Endothelial cell of umbilical vein (primary cell): Measurements from ENCODE around the gene PUS7L. TPM values are rescaled to one million over a fixed set of nuclear protein-coding genes. Genes with fewer than 3 reads are reported as not detected.

Source experiments
- BruUV-seq: library from RNA; stranded (reverse); fragments of 400-500 nt; replicated peaks from 2 replicates; lab custom pipeline; 2021; lab: Mats Ljungman, UMichigan
- CTCF ChIA-PET: fragments of 300-600, 350-600 bp; sonication (Branson Sonifier 250); formaldehyde crosslinking; loops from one replicate; lab custom pipeline; 2021; ENCODE audit warnings: antibody characterized with exemption, inconsistent platforms; lab: Charles Lee
- POLR2A ChIA-PET: fragments of 300-600, 350-600 bp; sonication (Branson Sonifier 250); formaldehyde crosslinking; loops from one replicate; lab custom pipeline; 2021; ENCODE audit warnings: antibody characterized with exemption, inconsistent platforms; lab: Charles Lee
- DNase-seq: peaks from one replicate; pipeline ENCODE4 v3.0.0-alpha.2; 2011; ENCODE audit warnings: low read depth, low spot score
- FAIRE-seq: peaks from 2 replicates; lab custom pipeline; 2011; peaks lifted over from hg19 to GRCh38; lab: Jason Lieb, UNC
- H2AFZ ChIP-seq: 2 replicates; pipeline ENCODE4 v1.6.0; 2012; ENCODE audit warnings: low read depth, low read length, control low read depth, inconsistent platforms
- H3K27ac ChIP-seq: 2 replicates; pipeline ENCODE4 v1.5.1; 2011; ENCODE audit warnings: low read depth, mild to moderate bottlenecking, control low read depth, low read length, moderate library complexity; ENCODE audit not compliant: insufficient read depth
- H3K27me3 ChIP-seq, 2 experiments: 2 replicates each; pipeline versions ENCODE4 v1.6.0 to v1.6.1; 2011; ENCODE audit warnings: low read length in 2 of 2, mixed read lengths in 1 of 2; ENCODE audit not compliant: control insufficient read depth in 2 of 2, insufficient read depth in 2 of 2
- H3K36me3 ChIP-seq, 2 experiments: 2 replicates in 1 of 2; 3 replicates in 1 of 2; pipeline ENCODE4 v1.5.1; 2011; ENCODE audit warnings: low read length in 2 of 2, mild to moderate bottlenecking in 1 of 2, moderate library complexity in 1 of 2; ENCODE audit not compliant: control insufficient read depth in 2 of 2, insufficient read depth in 2 of 2; ENCODE audit errors: extremely low read depth in 1 of 2
- H3K4me1 ChIP-seq: 3 replicates; pipeline ENCODE4 v1.5.1; 2011; ENCODE audit warnings: mild to moderate bottlenecking, low read length; ENCODE audit not compliant: control insufficient read depth, insufficient read depth; ENCODE audit errors: extremely low read depth
- H3K4me2 ChIP-seq: 2 replicates; pipeline ENCODE4 v1.6.1; 2011; ENCODE audit warnings: low read length, control low read depth, mixed read lengths; ENCODE audit not compliant: insufficient read depth
- H3K4me3 ChIP-seq, 3 experiments: fragments of 200-600 bp in 1 of 3; sonication (generic), shearing (Covaris generic) in 1 of 3; replicated peaks in 1 of 3; 2 replicates each; pipeline ENCODE4 v1.5.1; 2011 to 2016; ENCODE audit warnings: control low read depth in 3 of 3, low read length in 3 of 3, mild to moderate bottlenecking in 2 of 3, inconsistent platforms in 1 of 3, low read depth in 1 of 3, moderate library complexity in 1 of 3; ENCODE audit not compliant: insufficient read depth in 1 of 3
- H3K79me2 ChIP-seq: 2 replicates; pipeline ENCODE4 v1.6.0; 2012; ENCODE audit warnings: low read length, inconsistent platforms; ENCODE audit not compliant: control insufficient read depth, insufficient read depth
- H3K9ac ChIP-seq: replicated peaks from 2 replicates; pipeline ENCODE3; 2011; ENCODE audit warnings: low read length, control low read depth; ENCODE audit not compliant: insufficient read depth; ENCODE audit errors: extremely low read depth
- H3K9me1 ChIP-seq: replicated peaks from 3 replicates; pipeline ENCODE4 v1.6.0; 2011; ENCODE audit warnings: mild to moderate bottlenecking, low read length; ENCODE audit not compliant: control insufficient read depth, insufficient read depth; ENCODE audit errors: extremely low read depth
- H3K9me3 ChIP-seq: replicated peaks from 2 replicates; pipeline ENCODE4 v1.5.1; 2012; ENCODE audit warnings: low read length, inconsistent platforms; ENCODE audit not compliant: control insufficient read depth, insufficient read depth
- H4K20me1 ChIP-seq: replicated peaks from 2 replicates; pipeline ENCODE3; 2011; ENCODE audit warnings: mild to moderate bottlenecking, low read length; ENCODE audit not compliant: control insufficient read depth, insufficient read depth; ENCODE audit errors: extremely low read depth
- EZH2 ChIP-seq: IDR thresholded peaks from 2 replicates; pipeline ENCODE4 v1.6.1; 2012; ENCODE audit warnings: borderline replicate concordance, low read depth, mild to moderate bottlenecking, moderate library complexity, low read length, inconsistent platforms; ENCODE audit not compliant: severe bottlenecking
- FOS ChIP-seq: IDR thresholded peaks from 2 replicates; pipeline ENCODE4 v1.6.1; 2011; ENCODE audit warnings: mild to moderate bottlenecking, low read length, moderate library complexity, borderline replicate concordance; ENCODE audit not compliant: insufficient read depth
- GATA2 ChIP-seq: IDR thresholded peaks from 2 replicates; pipeline ENCODE4 v1.7.0; 2011; ENCODE audit warnings: low read depth, mild to moderate bottlenecking, moderate library complexity, mixed read lengths, low read length; ENCODE audit not compliant: insufficient read length, insufficient read depth
- JUN ChIP-seq: IDR thresholded peaks from 2 replicates; pipeline ENCODE4 v1.6.1; 2011; ENCODE audit warnings: borderline replicate concordance, low read depth; ENCODE audit not compliant: insufficient read length, insufficient read depth
- MYC ChIP-seq: IDR thresholded peaks from one replicate; pipeline ENCODE4 v1.6.1; 2011; ENCODE audit warnings: mild to moderate bottlenecking, low read depth, low read length
- POLR2A ChIP-seq: IDR thresholded peaks from 2 replicates; pipeline ENCODE4 v1.6.1; 2012; ENCODE audit warnings: low read depth, mild to moderate bottlenecking, control low read depth, low read length
- POLR2AphosphoS5 ChIP-seq: IDR thresholded peaks from 2 replicates; pipeline ENCODE4 v1.6.1; 2012; ENCODE audit warnings: low read depth, mild to moderate bottlenecking, control low read depth, low read length, moderate library complexity; ENCODE audit not compliant: insufficient read depth
- dilution Hi-C: fragments of 300-500 bp; cut with MboI; formaldehyde crosslinking; loops from one replicate; pipeline ENCODE4 v1.15.0; 2019; ENCODE audit warnings: low sequenced_read_pairs; ENCODE audit not compliant: extremely low pct_ligation_motif_present
- intact Hi-C: fragments of 100-400 bp; cut with micrococcal nuclease; formaldehyde crosslinking; loops from one replicate; pipeline ENCODE4 v1.10.0; 2022
- polyA plus RNA-seq, 4 experiments: library from polyadenylated mRNA; depleted of rRNA in 3 of 4; stranded (reverse) in 3 of 4; unstranded in 1 of 4; fragments of >200 nt; gene quantifications; 2 replicates each; pipeline versions ENCODE4 v1.2.1 to v1.2.3, GENCODE V29; 2011 to 2012; ENCODE audit warnings: missing spikeins in 1 of 4
- total RNA-seq: library from RNA; stranded (reverse); gene quantifications from 2 replicates; pipeline ENCODE4 v1.2.3, GENCODE V29; 2021
- TF ChIP-seq, protein P1 (sequence below), 2 donors: IDR thresholded peaks; 1 replicate in 1 of 2; 2 replicates in 1 of 2; pipeline ENCODE4 v1.5.1; 2011; ENCODE audit warnings: low read length in 2 of 2, mild to moderate bottlenecking in 2 of 2, moderate library complexity in 2 of 2, control low read depth in 1 of 2, inconsistent platforms in 1 of 2, low read depth in 1 of 2; ENCODE audit not compliant: insufficient read depth in 1 of 2; ENCODE audit errors: extremely low read depth in 1 of 2
- TF ChIP-seq, protein P2 (sequence below): IDR thresholded peaks from 2 replicates; pipeline ENCODE4 v1.6.1; 2011; ENCODE audit not compliant: insufficient read depth, insufficient read length

The PUS7L gene
- total and polyA plus RNA-seq, 2 donors (not counting 3 experiments of a cell fraction or from before 2014, with no cell fraction given) = 1.8 to 13.1 TPM

DNA sequence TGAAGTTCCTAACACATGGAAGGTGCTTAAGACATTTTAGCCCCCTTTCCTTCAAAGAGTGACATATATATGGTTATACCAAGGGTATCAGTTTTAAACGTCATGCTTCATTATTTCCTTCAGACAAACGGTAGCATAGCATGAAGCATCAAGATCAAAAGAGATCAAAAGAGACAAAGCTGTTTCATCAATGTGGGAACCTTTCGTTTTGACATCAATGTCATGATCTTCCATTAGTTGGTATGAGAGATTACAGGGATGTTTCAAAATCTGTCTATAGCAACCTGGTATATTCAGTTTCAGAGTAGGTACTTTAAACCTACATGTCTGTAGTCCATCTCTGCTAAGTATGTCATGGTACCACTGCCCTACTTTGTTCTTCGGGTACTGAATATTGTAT is 28.3 kb downstream of the PUS7L start:
- peaks cover 0 to 7% of the 10 kb centered on the region in 2 experiments for H3K36me3 ChIP-seq
- dilution Hi-C loops (no loop called here), intact Hi-C loops (no loop called here)
- FAIRE-seq (no peak), DNase-seq (no peak)
- ChIA-PET POLR2A (interaction anchor here (0.9 kb wide), 1 partner anchor 14 kb away, joined by 3 read pairs; no protein-coding TSS in a partner anchor), CTCF (interaction anchor here (1.8 kb wide), 1 partner anchor 9 kb away, joined by 4 read pairs; no protein-coding TSS in a partner anchor)
- H2AFZ ChIP-seq = no peak overlapping the region
- no peak overlapping the region for H3K27ac ChIP-seq
- no peaks in the 10 kb centered on the region for H3K9me3 ChIP-seq
- no peaks in the 10 kb centered on the region for H3K79me2 ChIP-seq
- TF ChIP-seq GATA2 (no peak), EZH2 (no peak), POLR2A (no peak), JUN (no peak), POLR2AphosphoS5 (no peak), MYC (no peak), FOS (no peak)
- TF ChIP-seq, protein P1, sequence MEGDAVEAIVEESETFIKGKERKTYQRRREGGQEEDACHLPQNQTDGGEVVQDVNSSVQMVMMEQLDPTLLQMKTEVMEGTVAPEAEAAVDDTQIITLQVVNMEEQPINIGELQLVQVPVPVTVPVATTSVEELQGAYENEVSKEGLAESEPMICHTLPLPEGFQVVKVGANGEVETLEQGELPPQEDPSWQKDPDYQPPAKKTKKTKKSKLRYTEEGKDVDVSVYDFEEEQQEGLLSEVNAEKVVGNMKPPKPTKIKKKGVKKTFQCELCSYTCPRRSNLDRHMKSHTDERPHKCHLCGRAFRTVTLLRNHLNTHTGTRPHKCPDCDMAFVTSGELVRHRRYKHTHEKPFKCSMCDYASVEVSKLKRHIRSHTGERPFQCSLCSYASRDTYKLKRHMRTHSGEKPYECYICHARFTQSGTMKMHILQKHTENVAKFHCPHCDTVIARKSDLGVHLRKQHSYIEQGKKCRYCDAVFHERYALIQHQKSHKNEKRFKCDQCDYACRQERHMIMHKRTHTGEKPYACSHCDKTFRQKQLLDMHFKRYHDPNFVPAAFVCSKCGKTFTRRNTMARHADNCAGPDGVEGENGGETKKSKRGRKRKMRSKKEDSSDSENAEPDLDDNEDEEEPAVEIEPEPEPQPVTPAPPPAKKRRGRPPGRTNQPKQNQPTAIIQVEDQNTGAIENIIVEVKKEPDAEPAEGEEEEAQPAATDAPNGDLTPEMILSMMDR (IDR thresholded peaks at IDR 0.05; ENCODE audit: extremely low read depth in 1 of 2, insufficient read depth in 1 of 2, low read depth in 1 of 2, low read length in 2 of 2) = no peak
- TF ChIP-seq, protein P2, sequence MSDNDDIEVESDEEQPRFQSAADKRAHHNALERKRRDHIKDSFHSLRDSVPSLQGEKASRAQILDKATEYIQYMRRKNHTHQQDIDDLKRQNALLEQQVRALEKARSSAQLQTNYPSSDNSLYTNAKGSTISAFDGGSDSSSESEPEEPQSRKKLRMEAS = no peak
- no peak overlapping the region for H3K4me3 ChIP-seq
- no peak overlapping the region for H3K4me2 ChIP-seq
- no peaks in the 10 kb centered on the region for H4K20me1 ChIP-seq
- no peaks in the 10 kb centered on the region for H3K4me1 ChIP-seq
- no peaks in the 10 kb centered on the region for H3K9me1 ChIP-seq
- no peaks in the 10 kb centered on the region for H3K27me3 ChIP-seq
- no peak overlapping the region for H3K9ac ChIP-seq
- BruUV-seq = no TSS peak
